Ovary (tissue), 3 donors: Measurements from ENCODE around the gene AP2B1.

Experiments used
- CTCF ChIP-seq, 3 donors: fragments of 450-650 bp in 2 of 3; fragments of 200-600 bp in 1 of 3; IDR thresholded peaks; one replicate each; pipeline versions ENCODE4 v1.5.1 to v1.8.0; 2016 to 2022; ENCODE audit warnings: antibody characterized with exemption in 3 of 3, mild to moderate bottlenecking in 1 of 3
- EP300 ChIP-seq: sonication (generic); formaldehyde crosslinking; IDR thresholded peaks from one replicate; pipeline ENCODE4 v1.6.1; 2017; ENCODE audit warnings: antibody characterized with exemption
- POLR2A ChIP-seq: fragments of 450-650 bp; IDR thresholded peaks from one replicate; pipeline ENCODE4 v1.6.1; 2017; ENCODE audit warnings: antibody characterized with exemption, mild to moderate bottlenecking, moderate library complexity
- donor health status: DM: no; HTN: no; CAD: no.

DNA sequence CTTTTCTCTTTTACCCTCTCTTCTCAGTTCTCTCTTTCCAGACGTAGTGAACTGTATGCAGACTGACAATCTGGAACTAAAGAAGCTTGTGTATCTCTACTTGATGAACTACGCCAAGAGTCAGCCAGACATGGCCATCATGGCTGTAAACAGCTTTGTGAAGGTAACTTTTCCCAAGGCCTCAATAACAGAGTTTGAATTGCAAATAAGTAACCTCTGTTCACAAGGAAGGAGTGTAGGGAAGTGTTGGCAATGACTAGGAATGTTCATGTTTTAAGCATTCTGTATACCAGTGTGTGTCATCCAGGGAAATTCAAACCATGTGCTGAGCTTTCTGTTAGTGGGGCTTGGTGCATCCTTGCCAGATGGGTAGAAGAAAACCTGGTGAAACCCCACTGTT, 18.6 kb downstream of the AP2B1 start:
- no peak for TF ChIP-seq CTCF (IDR thresholded peaks at IDR 0.05)
- TF ChIP-seq POLR2A = no peak
- TF ChIP-seq EP300 = no peak
